Measurements from ENCODE around the gene PPA2.

- TF ChIP-seq, protein P1, sequence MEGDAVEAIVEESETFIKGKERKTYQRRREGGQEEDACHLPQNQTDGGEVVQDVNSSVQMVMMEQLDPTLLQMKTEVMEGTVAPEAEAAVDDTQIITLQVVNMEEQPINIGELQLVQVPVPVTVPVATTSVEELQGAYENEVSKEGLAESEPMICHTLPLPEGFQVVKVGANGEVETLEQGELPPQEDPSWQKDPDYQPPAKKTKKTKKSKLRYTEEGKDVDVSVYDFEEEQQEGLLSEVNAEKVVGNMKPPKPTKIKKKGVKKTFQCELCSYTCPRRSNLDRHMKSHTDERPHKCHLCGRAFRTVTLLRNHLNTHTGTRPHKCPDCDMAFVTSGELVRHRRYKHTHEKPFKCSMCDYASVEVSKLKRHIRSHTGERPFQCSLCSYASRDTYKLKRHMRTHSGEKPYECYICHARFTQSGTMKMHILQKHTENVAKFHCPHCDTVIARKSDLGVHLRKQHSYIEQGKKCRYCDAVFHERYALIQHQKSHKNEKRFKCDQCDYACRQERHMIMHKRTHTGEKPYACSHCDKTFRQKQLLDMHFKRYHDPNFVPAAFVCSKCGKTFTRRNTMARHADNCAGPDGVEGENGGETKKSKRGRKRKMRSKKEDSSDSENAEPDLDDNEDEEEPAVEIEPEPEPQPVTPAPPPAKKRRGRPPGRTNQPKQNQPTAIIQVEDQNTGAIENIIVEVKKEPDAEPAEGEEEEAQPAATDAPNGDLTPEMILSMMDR (conservative IDR thresholded peaks at IDR 0.05; ENCODE audit: low read depth, low read length): no peak
- no peak for TF ChIP-seq EZH2 (IDR thresholded peaks at IDR 0.05; ENCODE audit: low read length, unreplicated experiment)
- no peak for TF ChIP-seq EZH2phosphoT487 (IDR thresholded peaks at IDR 0.05; ENCODE audit: borderline replicate concordance, low read length)
Observed at GRCh38 chr4:105351861-105352260, 122.0 kb downstream of the PPA2 start.
